T-helper 17 cell (primary cell): ENCODE results near the gene PAQR9. TPM values are rescaled to one million over a fixed set of nuclear protein-coding genes. Genes with fewer than 3 reads are reported as not detected.

Experiments
- ATAC-seq: fragments of 150-1000 bp; cut with Tn5 transposase; 2 replicates; pipeline ENCODE4 v1.10.0; 2021; ENCODE audit warnings: mild to moderate bottlenecking, moderate library complexity
- DNase-seq, 3 donors: peaks; one replicate each; pipeline versions ENCODE4 v3.0.0 to v3.0.0-alpha.2; 2020 to 2021
- H3K9me3 ChIP-seq: one replicate; pipeline ENCODE4 v1.7.0; 2013; ENCODE audit warnings: low read length, mild to moderate bottlenecking; ENCODE audit not compliant: control insufficient read depth, poor library complexity, severe bottlenecking
- H3K27ac Mint-ChIP-seq: one replicate; pipeline ENCODE4 v1.8.0; 2022; ENCODE audit warnings: mild to moderate bottlenecking, moderate library complexity, mixed read lengths
- H3K27me3 Mint-ChIP-seq: one replicate; pipeline ENCODE4 v1.8.0; 2022; ENCODE audit warnings: mixed read lengths
- H3K36me3 Mint-ChIP-seq: one replicate; pipeline ENCODE4 v1.8.0; 2022; ENCODE audit warnings: low read depth, mixed read lengths
- H3K4me1 Mint-ChIP-seq: one replicate; pipeline ENCODE4 v1.8.0; 2022; ENCODE audit warnings: mild to moderate bottlenecking, mixed read lengths
- H3K4me3 Mint-ChIP-seq: one replicate; pipeline ENCODE4 v1.8.0; 2022; ENCODE audit warnings: mild to moderate bottlenecking, moderate library complexity, mixed read lengths
- total RNA-seq, 4 donors: library from RNA in 2 of 4; stranded (reverse) in 2 of 4; gene quantifications; one replicate each; pipeline ENCODE4 v1.2.3 and lab custom pipeline; 2022 to 2026

PAQR9 gene
- total RNA-seq, 2 donors from 2014 or later = not detected

DNA sequence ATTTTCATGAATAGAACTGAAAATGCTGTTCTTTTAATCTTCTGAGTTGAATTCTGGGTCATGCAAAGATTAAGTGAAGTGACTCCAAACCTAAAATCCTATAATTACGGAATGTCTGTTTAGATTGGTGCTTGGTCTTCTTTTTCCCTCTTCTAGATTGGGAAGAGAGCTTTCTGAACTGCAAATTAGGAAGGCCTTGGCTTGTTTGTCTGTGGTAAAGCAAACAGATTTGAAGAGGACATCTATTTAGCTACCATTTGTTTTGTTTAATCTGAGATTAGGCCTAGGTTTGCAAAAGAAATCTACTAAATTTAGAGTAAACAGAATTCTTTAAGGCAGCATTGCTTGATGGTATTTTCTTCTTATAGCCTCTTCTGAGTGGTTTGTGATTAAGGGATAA, 23.5 kb downstream of the PAQR9 start:
- Mint-ChIP-seq H3K4me3 (no peak overlapping the region), H3K4me1 (peaks cover 12% of the 10 kb centered on the region), H3K36me3 (no peaks in the 10 kb centered on the region), H3K27ac (no peak overlapping the region), H3K27me3 (peaks cover 24% of the 10 kb centered on the region)
- no peak for DNase-seq
- H3K9me3 ChIP-seq = no peaks in the 10 kb centered on the region
- no peak for ATAC-seq

DNA sequence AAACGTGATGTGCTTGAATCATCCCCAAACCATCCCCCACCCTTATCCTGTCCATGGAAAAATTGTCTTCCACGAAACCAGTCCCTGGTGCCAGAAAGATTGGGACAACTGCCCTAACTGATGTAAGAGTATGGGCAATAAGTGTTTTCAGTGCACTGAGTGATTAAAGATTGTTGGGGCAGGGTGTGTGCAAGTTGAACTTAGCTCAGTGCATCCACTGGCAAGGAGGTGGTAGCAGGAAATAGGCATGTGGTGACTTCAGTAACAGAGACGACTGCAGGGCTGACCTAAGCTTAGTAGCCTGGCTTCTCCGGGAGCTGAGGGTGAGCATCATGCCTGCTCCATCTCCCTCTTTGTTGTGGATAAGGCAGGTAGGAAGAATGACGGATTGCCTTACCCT, 27.5 kb downstream of the PAQR9 start:
- Mint-ChIP-seq H3K27ac (no peak overlapping the region), H3K4me1 (peaks cover 3% of the 10 kb centered on the region), H3K27me3 (peaks cover 29% of the 10 kb centered on the region), H3K4me3 (no peak overlapping the region), H3K36me3 (no peaks in the 10 kb centered on the region)
- ATAC-seq (no peak), DNase-seq (no peak)
- H3K9me3 ChIP-seq = no peaks in the 10 kb centered on the region

DNA sequence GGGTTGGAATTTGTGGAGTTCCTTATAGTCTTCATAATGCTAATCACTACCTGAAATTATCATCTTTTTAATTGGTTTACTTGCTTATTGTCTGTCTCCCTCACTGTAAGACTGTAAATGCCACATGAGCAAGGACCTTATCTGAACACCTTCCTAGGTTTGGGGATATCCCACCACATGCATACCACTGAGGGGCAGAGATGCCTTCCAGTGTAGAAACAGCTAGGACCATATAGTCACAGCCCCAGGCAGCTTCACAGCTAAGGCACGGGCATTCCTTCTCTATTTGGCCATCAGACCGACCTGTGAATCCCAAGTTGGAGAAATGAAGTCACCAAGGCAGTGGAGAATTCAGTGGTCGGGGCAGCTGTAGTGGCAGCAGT, 28.6 kb downstream of the PAQR9 start:
- peaks cover 26% of the 10 kb centered on the region for H3K27me3 Mint-ChIP-seq
- no peak overlapping the region for H3K27ac Mint-ChIP-seq
- ATAC-seq (no peak), DNase-seq (no peak)
- no peaks in the 10 kb centered on the region for H3K9me3 ChIP-seq
- H3K4me3 Mint-ChIP-seq = no peak overlapping the region
- peaks cover 2% of the 10 kb centered on the region for H3K4me1 Mint-ChIP-seq
- no peaks in the 10 kb centered on the region for H3K36me3 Mint-ChIP-seq

DNA sequence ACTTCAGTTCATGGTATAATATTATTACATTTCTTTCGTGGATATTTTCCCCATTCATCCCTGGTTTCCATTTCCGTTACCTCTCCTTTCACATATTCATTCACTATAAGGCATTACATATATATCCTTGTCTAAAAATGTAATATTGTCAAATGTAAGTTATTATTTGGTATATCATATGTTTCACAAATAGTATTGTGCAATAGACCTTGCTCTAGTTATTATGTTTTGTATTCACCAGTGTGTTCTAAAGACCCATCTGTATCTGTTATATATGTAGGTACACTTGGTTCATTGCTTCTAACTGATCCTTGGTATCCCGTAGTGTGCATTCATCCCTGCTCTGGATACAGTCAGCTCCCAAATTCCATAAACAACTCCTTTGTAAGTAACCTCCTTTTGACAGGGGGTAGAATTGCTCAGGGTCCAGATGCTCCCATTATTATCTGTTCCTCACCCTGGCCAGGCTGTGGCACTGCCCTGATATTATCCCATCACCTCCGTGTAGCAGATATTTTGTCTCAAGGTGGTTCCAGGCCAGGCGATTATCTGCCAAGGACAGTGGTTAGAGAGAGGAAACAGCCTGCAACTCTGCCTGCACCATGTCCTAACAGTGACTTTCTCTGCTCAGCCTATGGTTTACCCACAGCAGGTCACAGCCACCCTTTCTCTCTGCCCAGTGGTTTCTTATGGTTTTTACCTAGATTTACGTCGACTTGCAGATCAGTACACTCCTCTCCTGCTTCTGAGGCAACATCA, 29.2 kb downstream of the PAQR9 start:
- no peak overlapping the region for H3K27ac Mint-ChIP-seq
- H3K4me3 Mint-ChIP-seq = no peak overlapping the region
- H3K4me1 Mint-ChIP-seq = peaks cover 2% of the 10 kb centered on the region
- no peaks in the 10 kb centered on the region for H3K36me3 Mint-ChIP-seq
- no peak for ATAC-seq
- H3K9me3 ChIP-seq = no peaks in the 10 kb centered on the region
- H3K27me3 Mint-ChIP-seq = peaks cover 26% of the 10 kb centered on the region
- DNase-seq = no peak

DNA sequence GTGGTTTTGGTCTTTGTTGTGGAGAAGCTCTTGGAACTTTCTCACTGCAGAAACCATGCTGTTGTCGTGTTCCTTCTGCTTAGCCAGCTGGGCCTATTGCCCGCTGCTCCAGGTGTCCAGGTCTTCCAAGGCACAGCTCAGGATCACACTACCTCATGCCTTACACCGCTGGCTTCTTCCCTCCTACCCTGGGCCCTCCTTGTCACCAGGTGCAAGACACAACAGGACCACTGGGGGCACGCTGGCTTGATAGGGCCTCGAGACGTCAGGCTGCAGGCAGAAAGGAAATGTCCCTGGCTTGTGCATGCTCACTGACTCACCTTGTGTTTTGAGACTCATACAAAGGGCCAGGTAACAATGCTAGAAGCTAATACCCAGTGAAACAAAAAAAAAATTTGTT, 32.3 kb downstream of the PAQR9 start:
- Mint-ChIP-seq H3K36me3 (no peaks in the 10 kb centered on the region), H3K27me3 (peaks cover 41% of the 10 kb centered on the region), H3K27ac (no peak overlapping the region), H3K4me1 (peaks cover 2% of the 10 kb centered on the region), H3K4me3 (no peak overlapping the region)
- ATAC-seq (peak; percentile 89), DNase-seq (peak in 1 of 3 donors; percentile 13)
- H3K9me3 ChIP-seq = no peaks in the 10 kb centered on the region

DNA sequence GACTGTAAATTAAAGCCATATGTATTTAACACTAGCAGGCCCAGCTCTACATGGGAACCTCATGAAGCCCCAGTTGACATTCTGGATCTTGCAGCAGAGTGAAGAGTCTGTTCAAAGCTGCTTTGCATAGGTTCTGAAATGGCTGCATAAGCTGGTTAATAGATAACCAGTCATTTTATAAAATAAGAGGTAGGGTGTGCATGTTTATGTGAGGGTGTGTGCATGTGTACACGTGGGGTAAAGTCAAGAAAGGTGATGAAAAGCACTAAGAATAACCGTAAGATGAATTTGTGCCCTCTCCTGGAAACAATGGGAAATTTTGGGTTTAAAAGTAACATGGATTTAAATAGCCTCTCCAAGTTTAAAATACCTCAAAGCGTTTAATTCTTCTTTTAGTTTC, 33.0 kb downstream of the PAQR9 start:
- H3K9me3 ChIP-seq = no peaks in the 10 kb centered on the region
- no peak for DNase-seq
- H3K27ac Mint-ChIP-seq = no peak overlapping the region
- H3K4me3 Mint-ChIP-seq = no peak overlapping the region
- peaks cover 44% of the 10 kb centered on the region for H3K27me3 Mint-ChIP-seq
- no peaks in the 10 kb centered on the region for H3K36me3 Mint-ChIP-seq
- no peak for ATAC-seq
- peaks cover 2% of the 10 kb centered on the region for H3K4me1 Mint-ChIP-seq

DNA sequence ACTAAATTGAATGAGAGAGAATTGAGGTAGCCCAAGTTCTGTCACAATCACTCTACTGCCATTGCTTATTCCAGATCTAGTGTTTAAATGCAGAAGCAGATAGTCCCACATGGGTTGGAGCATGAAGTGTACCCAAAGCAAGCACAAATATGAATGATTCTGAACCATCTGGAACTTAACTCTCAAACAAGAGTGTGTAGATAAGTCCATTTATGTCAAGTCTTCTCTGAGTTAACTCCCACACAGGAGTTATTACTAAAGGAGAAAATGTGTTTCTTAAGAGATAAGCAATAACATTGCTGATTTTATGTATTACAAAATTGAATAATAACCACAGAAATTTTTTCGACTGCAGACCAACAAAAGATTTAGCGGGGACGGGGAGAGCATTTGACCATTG, 33.6 kb downstream of the PAQR9 start:
- Mint-ChIP-seq H3K4me1 (peaks cover 2% of the 10 kb centered on the region), H3K27ac (no peak overlapping the region), H3K27me3 (peaks cover 46% of the 10 kb centered on the region), H3K36me3 (no peaks in the 10 kb centered on the region), H3K4me3 (no peak overlapping the region)
- H3K9me3 ChIP-seq = no peaks in the 10 kb centered on the region
- ATAC-seq (no peak), DNase-seq (no peak)

DNA sequence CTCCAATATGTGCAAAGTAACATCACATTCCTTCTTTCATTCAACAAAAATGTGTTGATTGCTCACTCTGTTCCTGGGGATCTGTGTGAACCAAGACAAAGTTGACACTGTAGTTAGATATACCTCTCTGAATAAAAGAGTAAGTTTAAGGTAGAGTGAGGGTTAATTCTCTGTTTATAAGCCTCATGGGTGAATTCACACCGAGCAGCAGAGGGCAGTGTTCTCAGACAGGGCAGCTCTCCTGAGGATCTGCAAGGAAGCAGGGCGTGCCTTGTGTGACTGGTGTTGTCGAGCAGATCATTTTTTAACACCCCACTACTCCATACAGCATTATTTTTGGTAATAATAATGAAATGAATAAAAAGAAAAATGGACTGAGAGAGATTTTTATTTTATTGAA, 34.4 kb downstream of the PAQR9 start:
- ATAC-seq = peak; percentile 59
- Mint-ChIP-seq H3K4me3 (no peak overlapping the region), H3K27me3 (peaks cover 47% of the 10 kb centered on the region), H3K27ac (no peak overlapping the region), H3K36me3 (no peaks in the 10 kb centered on the region), H3K4me1 (peaks cover 2% of the 10 kb centered on the region)
- H3K9me3 ChIP-seq = no peaks in the 10 kb centered on the region
- peak in 1 of 3 donors; percentile 10 for DNase-seq

DNA sequence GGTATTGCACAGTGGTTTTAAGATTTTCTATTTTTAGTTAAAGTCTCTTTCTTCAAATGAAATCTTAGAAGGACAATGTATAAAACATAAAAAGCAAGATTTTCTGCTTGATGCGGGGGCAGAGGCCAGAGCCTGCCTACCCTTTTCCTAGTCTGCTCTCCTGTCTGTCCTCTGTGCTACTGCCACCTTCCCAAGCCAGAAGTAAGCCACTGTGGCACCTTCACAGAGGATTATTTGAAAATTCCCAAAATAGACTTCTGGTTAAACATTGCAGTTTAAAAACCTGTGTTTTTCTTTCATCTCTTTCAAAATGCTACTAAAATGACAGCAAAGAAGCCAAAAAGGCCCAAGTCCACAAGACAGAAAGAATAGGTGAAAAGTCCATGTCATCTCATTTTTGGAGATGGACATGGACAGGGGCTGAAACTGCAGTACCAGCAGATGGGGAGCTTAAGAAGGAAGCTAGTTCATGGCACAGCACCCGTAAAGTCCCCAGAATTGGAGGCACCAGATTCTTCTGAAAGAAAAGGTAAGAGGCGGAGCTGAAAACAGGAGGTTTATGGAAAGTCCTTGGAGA, 37.0 kb downstream of the PAQR9 start:
- DNase-seq (no peak), ATAC-seq (no peak)
- H3K9me3 ChIP-seq = no peaks in the 10 kb centered on the region
- no peak overlapping the region for H3K4me3 Mint-ChIP-seq
- no peaks in the 10 kb centered on the region for H3K36me3 Mint-ChIP-seq
- H3K27ac Mint-ChIP-seq = no peak overlapping the region
- no peaks in the 10 kb centered on the region for H3K4me1 Mint-ChIP-seq
- H3K27me3 Mint-ChIP-seq = peaks cover 42% of the 10 kb centered on the region

DNA sequence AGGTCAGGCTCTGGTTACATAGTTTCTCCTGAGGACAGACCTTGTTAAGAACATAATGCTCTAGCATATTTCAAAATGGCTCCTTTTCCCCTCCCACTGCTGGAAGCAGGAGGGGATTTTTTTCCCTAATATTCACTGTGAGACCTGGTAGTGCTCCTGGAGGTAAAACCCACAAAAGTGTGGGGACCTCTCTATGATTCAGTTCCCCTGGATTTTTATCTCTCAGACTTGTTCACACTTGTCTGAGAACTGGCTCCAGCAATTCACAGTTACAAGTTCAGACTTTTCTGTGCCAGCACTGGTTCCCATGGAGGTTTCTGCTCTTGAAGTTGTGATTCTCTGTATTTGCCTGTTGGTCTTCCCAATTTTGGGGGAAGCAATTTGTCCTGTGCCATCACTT, 38.3 kb downstream of the PAQR9 start:
- Mint-ChIP-seq H3K36me3 (no peaks in the 10 kb centered on the region), H3K27me3 (peaks cover 42% of the 10 kb centered on the region), H3K4me3 (no peak overlapping the region), H3K27ac (no peak overlapping the region), H3K4me1 (no peaks in the 10 kb centered on the region)
- ATAC-seq (no peak), DNase-seq (no peak)
- no peaks in the 10 kb centered on the region for H3K9me3 ChIP-seq

DNA sequence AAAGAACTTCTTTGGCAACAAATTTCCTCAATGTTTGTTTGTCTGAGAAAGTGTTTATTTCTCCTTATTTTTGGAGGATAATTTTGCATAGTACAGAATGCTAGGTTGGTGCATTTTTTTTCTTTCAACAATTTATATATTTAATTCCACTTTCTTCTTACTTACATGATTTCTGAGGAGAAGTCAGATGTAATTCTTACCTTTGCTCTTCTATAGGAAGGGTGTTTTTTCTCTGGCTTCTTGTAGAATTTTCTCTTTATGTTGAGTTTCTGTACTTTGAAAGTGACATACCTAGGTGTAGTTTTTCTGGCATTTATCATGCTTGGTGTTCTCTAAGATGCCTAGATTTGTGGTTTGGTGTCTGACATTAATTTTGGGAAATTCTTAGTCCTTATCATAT, 39.8 kb downstream of the PAQR9 start:
- Mint-ChIP-seq H3K4me3 (no peak overlapping the region), H3K27me3 (peaks cover 42% of the 10 kb centered on the region), H3K36me3 (no peaks in the 10 kb centered on the region), H3K4me1 (no peaks in the 10 kb centered on the region), H3K27ac (no peak overlapping the region)
- no peak for DNase-seq
- ATAC-seq = no peak
- no peaks in the 10 kb centered on the region for H3K9me3 ChIP-seq

DNA sequence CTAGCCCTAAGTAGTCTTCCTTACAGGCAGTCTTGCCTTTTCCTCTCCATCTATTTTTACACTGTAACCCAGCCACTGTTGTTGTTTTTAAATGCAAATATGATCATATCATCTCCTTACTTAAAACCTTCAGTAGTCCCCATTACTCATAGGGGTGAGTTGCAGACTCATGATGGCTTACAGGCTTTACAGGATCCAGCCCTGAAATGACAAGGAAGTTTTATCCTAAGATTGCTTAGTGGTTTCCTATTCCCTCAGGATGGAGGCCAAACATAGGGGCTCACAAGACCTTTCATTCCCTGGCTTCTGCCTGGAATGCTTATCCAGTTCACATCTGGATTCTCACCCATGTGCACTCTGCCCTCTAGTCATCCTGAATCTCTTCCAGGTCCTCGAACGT, 46.9 kb downstream of the PAQR9 start:
- ATAC-seq (no peak), DNase-seq (no peak)
- H3K27ac Mint-ChIP-seq = no peak overlapping the region
- H3K9me3 ChIP-seq = no peaks in the 10 kb centered on the region
- no peaks in the 10 kb centered on the region for H3K36me3 Mint-ChIP-seq
- H3K4me1 Mint-ChIP-seq = no peaks in the 10 kb centered on the region
- H3K4me3 Mint-ChIP-seq = no peak overlapping the region
- peaks cover 16% of the 10 kb centered on the region for H3K27me3 Mint-ChIP-seq

DNA sequence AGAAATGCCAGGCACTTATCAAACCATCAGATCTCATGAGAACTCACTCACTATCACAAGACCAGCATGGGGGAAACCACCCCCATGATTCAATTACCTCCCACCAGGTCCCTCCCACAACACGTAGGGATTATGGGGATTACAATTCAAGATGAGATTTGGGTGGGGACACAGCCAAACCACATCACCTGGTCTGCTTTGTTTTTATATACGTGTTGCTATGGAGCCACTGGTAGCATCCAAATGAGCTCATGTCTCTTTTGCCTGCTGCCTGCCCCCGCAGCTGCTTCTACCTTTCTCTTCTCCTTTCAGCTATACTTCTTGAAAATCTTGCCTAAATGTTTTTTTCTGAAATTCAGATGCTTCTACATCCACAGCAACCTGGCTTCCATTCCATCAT, 47.8 kb downstream of the PAQR9 start:
- H3K27me3 Mint-ChIP-seq = peaks cover 22% of the 10 kb centered on the region

DNA sequence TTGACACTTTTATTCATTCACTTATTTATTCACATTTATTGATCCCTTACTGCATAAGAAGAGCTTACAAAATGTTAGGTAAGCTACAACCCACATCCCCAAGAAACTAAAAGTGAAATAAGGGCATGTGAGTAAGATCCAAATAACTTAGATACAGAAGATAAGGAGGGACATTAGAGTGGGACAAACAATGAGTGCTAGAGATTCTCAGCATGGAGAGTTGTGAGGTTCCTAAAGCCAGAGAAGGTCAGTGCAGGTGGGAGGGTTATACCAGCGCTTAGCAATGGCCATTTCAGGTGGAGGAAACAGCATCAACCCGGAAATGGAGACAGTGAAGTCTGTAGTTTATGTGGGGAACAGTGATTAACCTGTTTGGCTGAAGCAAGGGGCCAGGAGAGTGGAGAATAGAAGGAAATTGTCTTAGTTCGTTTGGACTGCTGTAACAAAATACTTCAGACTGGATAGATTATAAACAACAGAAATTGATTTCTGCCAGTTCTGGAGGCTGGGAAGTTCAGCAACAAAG, 49.1 kb downstream of the PAQR9 start:
- no peaks in the 10 kb centered on the region for H3K9me3 ChIP-seq
- H3K4me3 Mint-ChIP-seq = no peak overlapping the region
- no peak for DNase-seq
- no peaks in the 10 kb centered on the region for H3K36me3 Mint-ChIP-seq
- H3K27ac Mint-ChIP-seq = no peak overlapping the region
- no peaks in the 10 kb centered on the region for H3K4me1 Mint-ChIP-seq
- no peak for ATAC-seq
- H3K27me3 Mint-ChIP-seq = peaks cover 35% of the 10 kb centered on the region

More for the DNA sequence above, 47.8 kb downstream of the PAQR9 start:
- Mint-ChIP-seq H3K4me3 (no peak overlapping the region), H3K4me1 (no peaks in the 10 kb centered on the region), H3K27ac (no peak overlapping the region), H3K36me3 (no peaks in the 10 kb centered on the region)
- DNase-seq = no peak
- ATAC-seq = no peak
- H3K9me3 ChIP-seq = no peaks in the 10 kb centered on the region
